SK-N-MC (cell line): ENCODE data around the gene BCAP31.
"Not testable (repeated sequence)": the region's sequence is repeated elsewhere in the genome, so short reads cannot be mapped to it uniquely, and the experiment has no call there.

Source experiments
- DNase-seq: peaks from one replicate; pipeline ENCODE4 v3.0.0-alpha.2; 2011; ENCODE audit warnings: low read depth, low spot score
- H3K27ac ChIP-seq: fragments of 200-600 bp; sonication (generic); 2 replicates; pipeline ENCODE4 v1.5.1; 2016; ENCODE audit warnings: mixed run types
- H3K36me3 ChIP-seq: fragments of 200-600 bp; sonication (generic); 2 replicates; pipeline ENCODE4 v1.6.1; 2017; ENCODE audit warnings: antibody characterized with exemption, low read length, mixed read lengths; ENCODE audit not compliant: insufficient read depth
- H3K4me3 ChIP-seq: fragments of 200-600 bp; sonication (generic); 2 replicates; pipeline ENCODE4 v1.5.1; 2016
- H3K9ac ChIP-seq: fragments of 200-600 bp; sonication (generic); 2 replicates; pipeline ENCODE4 v1.8.0; 2017; ENCODE audit warnings: mixed run types, mixed read lengths; ENCODE audit not compliant: insufficient read length
- H3K9me3 ChIP-seq: fragments of 200-600 bp; sonication (generic); 2 replicates; pipeline ENCODE4 v1.6.1; 2017; ENCODE audit warnings: low read depth, mild to moderate bottlenecking, antibody characterized with exemption, low read length, moderate library complexity, mixed read lengths
- EZH2 ChIP-seq: fragments of 200-600 bp; sonication (generic); IDR thresholded peaks from one replicate; pipeline ENCODE4 v1.6.1; 2017; ENCODE audit warnings: antibody characterized with exemption
- FOXP2 ChIP-seq: optimal IDR thresholded peaks from 2 replicates; pipeline ENCODE3; 2011; ENCODE audit warnings: mild to moderate bottlenecking, moderate library complexity; ENCODE audit not compliant: insufficient read depth; ENCODE audit errors: extremely low read length, control extremely low read depth
- POLR2AphosphoS5 ChIP-seq: IDR thresholded peaks from 2 replicates; pipeline ENCODE4 v1.6.1; 2012; ENCODE audit warnings: mild to moderate bottlenecking, low read depth, low read length, borderline replicate concordance

BCAP31 gene

GRCh38 chrX:153685156-153685536 is 39.0 kb downstream of the BCAP31 start:
- no peak for DNase-seq
- H3K9me3 ChIP-seq, result no peaks in the 10 kb centered on the region
- no peak for TF ChIP-seq FOXP2
- no peak for TF ChIP-seq POLR2AphosphoS5
- TF ChIP-seq EZH2, result no peak
- no peak overlapping the region for H3K27ac ChIP-seq
- no peak overlapping the region for H3K4me3 ChIP-seq
- H3K36me3 ChIP-seq, result no peaks in the 10 kb centered on the region; the same call in 1 of the 2 replicates
- H3K9ac ChIP-seq, result no peak overlapping the region

DNA sequence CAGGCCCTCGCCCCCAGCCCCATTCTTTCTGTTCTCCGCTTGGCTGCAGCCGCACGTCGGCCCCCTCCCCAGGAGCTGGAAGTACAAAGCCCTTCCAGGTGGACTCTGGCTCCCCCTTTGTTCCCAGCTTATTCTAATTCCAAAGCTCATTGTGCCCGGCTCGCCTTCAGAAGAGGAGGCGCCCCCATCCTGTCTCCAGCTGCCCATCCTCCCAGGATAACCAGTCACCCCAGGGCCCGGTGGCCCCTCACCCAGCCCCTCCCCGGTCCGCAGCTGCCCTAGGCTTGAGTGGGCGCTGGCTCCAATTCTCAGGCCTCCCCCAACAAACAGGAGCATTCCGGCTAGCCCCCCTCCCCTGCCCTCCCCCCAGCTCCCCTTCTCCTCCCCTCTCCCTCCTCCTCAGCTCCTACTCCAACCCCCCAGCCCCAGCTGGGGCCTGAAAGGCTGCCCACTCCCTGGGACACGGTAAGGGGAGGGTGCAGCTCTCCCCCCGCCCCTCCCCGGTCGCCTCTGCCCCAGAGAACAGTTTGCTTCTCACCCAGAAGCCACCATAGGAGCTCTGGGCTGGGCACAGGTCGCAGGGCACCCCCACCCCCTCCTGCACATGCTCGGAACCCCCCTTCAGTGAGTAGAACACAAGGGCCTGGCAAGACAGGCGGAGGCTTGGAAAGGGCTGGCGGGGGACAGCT is 39.6 kb downstream of the BCAP31 start:
- no peaks in the 10 kb centered on the region for H3K9me3 ChIP-seq
- no peak for DNase-seq
- H3K9ac ChIP-seq, result no peak overlapping the region
- H3K36me3 ChIP-seq, result no peaks in the 10 kb centered on the region; the same call in 1 of the 2 replicates
- no peak overlapping the region for H3K27ac ChIP-seq
- TF ChIP-seq EZH2 (no peak), POLR2AphosphoS5 (no peak), FOXP2 (no peak)
- H3K4me3 ChIP-seq, result no peak overlapping the region

GRCh38 chrX:153683486-153683885 is 40.7 kb downstream of the BCAP31 start:
- DNase-seq, H3K9me3 ChIP-seq, H3K4me3 ChIP-seq, H3K9ac ChIP-seq, H3K27ac ChIP-seq, H3K36me3 ChIP-seq: not testable (repeated sequence)

GRCh38 chrX:153681175-153681574 is 43.0 kb downstream of the BCAP31 start:
- Histone ChIP-seq H3K27ac (no peak overlapping the region), H3K36me3 (no peaks in the 10 kb centered on the region), H3K9me3 (no peaks in the 10 kb centered on the region), H3K9ac (no peak overlapping the region), H3K4me3 (no peak overlapping the region)
- DNase-seq, result no peak
- no peak for TF ChIP-seq EZH2
- TF ChIP-seq FOXP2, result no peak

DNA sequence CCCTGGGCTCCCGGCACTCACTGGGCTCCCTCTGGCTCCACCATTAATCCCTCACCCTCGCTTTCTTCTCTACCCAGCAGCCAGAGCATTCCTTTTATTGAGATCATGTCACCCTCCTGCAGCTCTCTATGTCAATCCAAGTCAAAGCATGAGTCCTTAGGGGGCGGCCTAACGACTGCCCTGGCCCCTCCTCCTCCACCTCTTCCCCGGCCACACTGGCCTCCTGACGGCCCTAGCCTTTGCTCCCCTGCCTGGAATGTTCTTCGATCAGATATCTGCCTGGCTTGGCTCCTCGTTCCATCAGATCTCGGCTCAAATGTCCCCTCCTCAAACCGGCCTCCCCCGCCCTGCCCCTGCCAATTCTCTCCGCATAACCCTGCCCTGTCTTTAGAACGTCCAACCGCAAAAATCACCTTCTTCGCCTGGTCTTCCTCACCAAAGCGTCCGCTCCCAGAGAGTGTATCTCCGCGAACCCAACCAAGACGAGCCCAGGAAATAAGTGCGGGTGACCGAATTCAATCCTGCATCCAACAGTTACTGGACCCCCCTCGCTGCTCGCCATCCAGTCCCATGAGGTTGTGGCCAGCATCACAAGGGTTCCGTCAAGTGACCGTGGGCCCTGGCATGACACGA is 49.9 kb downstream of the BCAP31 start:
- no peak for TF ChIP-seq POLR2AphosphoS5
- no peak for TF ChIP-seq FOXP2
- TF ChIP-seq EZH2, result no peak
- H3K27ac ChIP-seq, result no peak overlapping the region
- no peaks in the 10 kb centered on the region for H3K36me3 ChIP-seq
- no peak overlapping the region for H3K4me3 ChIP-seq
- no peaks in the 10 kb centered on the region for H3K9me3 ChIP-seq
- no peak for DNase-seq
- H3K9ac ChIP-seq, result no peak overlapping the region

GRCh38 chrX:153673428-153674218 is 50.6 kb downstream of the BCAP31 start, which contains the start of gene PNCK:
PNCK (minus strand) TSS chrX:153673813; CDS start chrX:153673076, 737 bp downstream.
- H3K27ac ChIP-seq, result no peak within 1 kb of the TSS
- no peak for TF ChIP-seq POLR2AphosphoS5
- TF ChIP-seq EZH2, result no peak
- TF ChIP-seq FOXP2, result no peak
- no peak within 1 kb of the TSS for H3K4me3 ChIP-seq
- no peaks in the 10 kb centered on the region for H3K36me3 ChIP-seq
- no peaks in the 10 kb centered on the region for H3K9me3 ChIP-seq
- no peak for DNase-seq
- no peak within 1 kb of the TSS for H3K9ac ChIP-seq

GRCh38 chrX:153672531-153673427 is 51.4 kb downstream of the BCAP31 start:
- Histone ChIP-seq H3K27ac (no peak overlapping the region), H3K4me3 (no peak overlapping the region), H3K9me3 (no peaks in the 10 kb centered on the region), H3K9ac (no peak overlapping the region), H3K36me3 (no peaks in the 10 kb centered on the region)
- DNase-seq, result no peak
- TF ChIP-seq FOXP2 (no peak), EZH2 (no peak), POLR2AphosphoS5 (no peak)
